Esophagus squamous epithelium (tissue), 4 donors: ENCODE data around the gene ST6GALNAC1.

Experiments used
- POLR2A ChIP-seq, 4 donors: fragments of 450-650 bp; IDR thresholded peaks; one replicate each; pipeline ENCODE4 v1.6.1; 2017; ENCODE audit warnings: antibody characterized with exemption in 4 of 4, mild to moderate bottlenecking in 4 of 4, moderate library complexity in 3 of 4
- TF ChIP-seq, protein P1 (sequence below), 6 experiments: fragments of 450-650 bp in 4 of 6; fragments of 200-600 bp in 2 of 6; sonication (generic) in 2 of 6; IDR thresholded peaks; one replicate each; pipeline ENCODE4 v1.5.1; 2016 to 2019; ENCODE audit warnings: antibody characterized with exemption in 6 of 6, mild to moderate bottlenecking in 4 of 6, moderate library complexity in 4 of 6

DNA sequence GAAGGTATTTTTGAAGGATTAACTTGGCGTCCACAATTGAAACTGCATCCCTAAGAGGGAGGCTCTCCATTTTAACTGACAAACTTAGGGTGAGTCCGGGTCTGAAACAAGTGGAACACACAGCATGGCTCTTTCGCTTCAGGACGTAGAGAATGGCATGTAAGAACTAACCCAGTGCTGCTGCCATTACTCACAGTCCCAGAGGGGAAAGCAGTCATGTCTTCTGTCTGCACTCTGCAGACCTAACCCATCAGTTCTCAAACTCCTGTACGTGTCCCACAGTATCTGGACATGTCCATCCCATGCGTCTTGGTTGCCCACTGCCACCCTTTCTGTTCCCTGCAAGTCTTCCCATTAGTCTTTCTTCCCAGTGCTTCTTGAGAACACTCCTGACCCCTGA is 563 bp downstream of the ST6GALNAC1 start:
- no peak for TF ChIP-seq POLR2A (IDR thresholded peaks at IDR 0.05)
- TF ChIP-seq, protein P1, sequence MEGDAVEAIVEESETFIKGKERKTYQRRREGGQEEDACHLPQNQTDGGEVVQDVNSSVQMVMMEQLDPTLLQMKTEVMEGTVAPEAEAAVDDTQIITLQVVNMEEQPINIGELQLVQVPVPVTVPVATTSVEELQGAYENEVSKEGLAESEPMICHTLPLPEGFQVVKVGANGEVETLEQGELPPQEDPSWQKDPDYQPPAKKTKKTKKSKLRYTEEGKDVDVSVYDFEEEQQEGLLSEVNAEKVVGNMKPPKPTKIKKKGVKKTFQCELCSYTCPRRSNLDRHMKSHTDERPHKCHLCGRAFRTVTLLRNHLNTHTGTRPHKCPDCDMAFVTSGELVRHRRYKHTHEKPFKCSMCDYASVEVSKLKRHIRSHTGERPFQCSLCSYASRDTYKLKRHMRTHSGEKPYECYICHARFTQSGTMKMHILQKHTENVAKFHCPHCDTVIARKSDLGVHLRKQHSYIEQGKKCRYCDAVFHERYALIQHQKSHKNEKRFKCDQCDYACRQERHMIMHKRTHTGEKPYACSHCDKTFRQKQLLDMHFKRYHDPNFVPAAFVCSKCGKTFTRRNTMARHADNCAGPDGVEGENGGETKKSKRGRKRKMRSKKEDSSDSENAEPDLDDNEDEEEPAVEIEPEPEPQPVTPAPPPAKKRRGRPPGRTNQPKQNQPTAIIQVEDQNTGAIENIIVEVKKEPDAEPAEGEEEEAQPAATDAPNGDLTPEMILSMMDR (IDR thresholded peaks at IDR 0.05): no peak
